ENCODE results near the gene KCNAB2.

DNA sequence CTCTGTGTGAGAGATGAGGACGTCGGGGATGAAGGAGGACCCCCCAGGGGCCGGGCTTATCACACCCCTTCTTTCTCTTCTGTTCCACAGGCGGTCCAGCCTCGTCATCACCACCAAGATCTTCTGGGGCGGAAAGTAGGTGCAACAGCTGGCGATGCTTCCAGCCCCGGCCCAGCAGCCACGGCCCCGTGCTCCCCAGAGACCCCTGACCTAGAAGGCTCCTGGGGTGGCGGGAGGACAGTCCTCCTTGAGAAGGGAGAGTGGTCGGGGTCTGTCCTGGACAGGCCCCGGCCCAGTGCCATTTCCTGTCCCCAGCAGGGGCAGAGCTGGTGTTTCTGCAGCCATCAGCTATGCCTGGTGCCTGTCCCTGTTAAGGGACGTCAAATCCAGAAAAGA lies 41.7 kb downstream of the KCNAB2 start:
- TF ChIP-seq CTCF (IDR thresholded peaks at IDR 0.05; ENCODE audit: low read depth, low read length, poor library complexity, severe bottlenecking): no peak
- no peak for TF ChIP-seq EZH2phosphoT487 (IDR thresholded peaks at IDR 0.05; ENCODE audit: borderline replicate concordance, low read length)
